Hepatocyte (in vitro differentiated cells): Measurements from ENCODE around the gene POLG2.

Experiments
- CTCF ChIP-seq: fragments of 200-600 bp; sonication (generic); IDR thresholded peaks from 2 replicates; pipeline ENCODE4 v1.5.1; 2016; ENCODE audit warnings: antibody characterized with exemption, mild to moderate bottlenecking; ENCODE audit not compliant: poor library complexity
- EZH2 ChIP-seq: fragments of 200-600 bp; sonication (generic); IDR thresholded peaks from 2 replicates; pipeline ENCODE4 v1.6.1; 2016; ENCODE audit warnings: antibody characterized with exemption, mild to moderate bottlenecking, borderline replicate concordance

GRCh38 chr17:64508683-64509082, 11.8 kb upstream of the POLG2 start:
- TF ChIP-seq EZH2 (no peak), CTCF (no peak)
